Mesenchymal stem cell (in vitro differentiated cells and primary cell): Measurements from ENCODE around the gene OR2L13.

Experiments
- DNase-seq: peaks from one replicate; pipeline ENCODE4 v3.0.0-alpha.2; 2013
- H2AFZ ChIP-seq: one replicate; pipeline ENCODE4 v1.6.1; 2013; ENCODE audit warnings: low read depth, mild to moderate bottlenecking, control low read depth, inconsistent platforms, low read length, moderate library complexity
- H2AK5ac ChIP-seq: 2 replicates; pipeline ENCODE4 v1.6.1; 2013; ENCODE audit warnings: low read length, moderate library complexity, mild to moderate bottlenecking, inconsistent platforms; ENCODE audit not compliant: severe bottlenecking
- H2BK120ac ChIP-seq: one replicate; pipeline ENCODE4 v1.6.1; 2013; ENCODE audit warnings: low read depth, mild to moderate bottlenecking, inconsistent platforms, low read length, moderate library complexity
- H2BK12ac ChIP-seq, 2 experiments: one replicate each; pipeline ENCODE4 v1.6.1; 2013; ENCODE audit warnings: inconsistent platforms in 2 of 2, low read length in 2 of 2, mild to moderate bottlenecking in 2 of 2, moderate library complexity in 2 of 2, control low read depth in 1 of 2
- H2BK15ac ChIP-seq: one replicate; pipeline ENCODE4 v1.6.1; 2013; ENCODE audit warnings: mild to moderate bottlenecking, low read depth, inconsistent platforms; ENCODE audit not compliant: poor library complexity, severe bottlenecking
- H2BK5ac ChIP-seq: 2 replicates; pipeline ENCODE4 v1.6.1; 2013; ENCODE audit warnings: low read depth, mild to moderate bottlenecking, low read length, control low read depth, inconsistent platforms; ENCODE audit not compliant: poor library complexity, severe bottlenecking
- H3K14ac ChIP-seq, 2 experiments: one replicate each; pipeline ENCODE4 v1.6.1; 2013; ENCODE audit warnings: inconsistent platforms in 2 of 2, low read length in 2 of 2, control low read depth in 1 of 2, mild to moderate bottlenecking in 1 of 2, moderate library complexity in 1 of 2
- H3K18ac ChIP-seq, 2 experiments: one replicate each; pipeline ENCODE4 v1.6.1; 2013; ENCODE audit warnings: inconsistent platforms in 2 of 2, low read length in 2 of 2, control low read depth in 1 of 2, low read depth in 1 of 2, mild to moderate bottlenecking in 1 of 2
- H3K23ac ChIP-seq, 2 experiments: one replicate each; pipeline ENCODE4 v1.6.1; 2013; ENCODE audit warnings: inconsistent platforms in 2 of 2, low read length in 2 of 2, mild to moderate bottlenecking in 2 of 2, moderate library complexity in 2 of 2, control low read depth in 1 of 2
- H3K27ac ChIP-seq: 2 replicates; pipeline ENCODE4 v1.5.1; 2013; ENCODE audit warnings: mild to moderate bottlenecking, moderate library complexity, low read length, control low read depth, inconsistent platforms; ENCODE audit not compliant: poor library complexity, severe bottlenecking
- H3K27me3 ChIP-seq, 2 experiments: 2 replicates each; pipeline versions ENCODE4 v1.6.1 to v1.7.0; 2013; ENCODE audit warnings: low read length in 2 of 2, mild to moderate bottlenecking in 2 of 2, moderate library complexity in 2 of 2, control low read depth in 1 of 2, inconsistent platforms in 1 of 2; ENCODE audit not compliant: control insufficient read depth in 1 of 2, insufficient read depth in 1 of 2
- H3K36me3 ChIP-seq, 2 experiments: 2 replicates each; pipeline versions ENCODE4 v1.6.1 to v1.7.0; 2013; ENCODE audit warnings: low read length in 2 of 2, control low read depth in 1 of 2, inconsistent platforms in 1 of 2, low read depth in 1 of 2, mild to moderate bottlenecking in 1 of 2; ENCODE audit not compliant: insufficient read depth in 2 of 2, control insufficient read depth in 1 of 2
- H3K4ac ChIP-seq, 2 experiments: one replicate each; pipeline ENCODE4 v1.6.1; 2013; ENCODE audit warnings: inconsistent platforms in 2 of 2, low read length in 2 of 2, mild to moderate bottlenecking in 2 of 2, moderate library complexity in 2 of 2, control low read depth in 1 of 2, low read depth in 1 of 2
- H3K4me1 ChIP-seq: 2 replicates; pipeline ENCODE4 v1.6.1; 2013; ENCODE audit warnings: low read depth, low read length, control low read depth; ENCODE audit not compliant: control insufficient read depth, insufficient read depth
- H3K4me2 ChIP-seq: 2 replicates; pipeline ENCODE4 v1.6.1; 2013; ENCODE audit warnings: low read length, mild to moderate bottlenecking, inconsistent platforms; ENCODE audit not compliant: poor library complexity, severe bottlenecking
- H3K4me3 ChIP-seq, 2 experiments: 2 replicates each; pipeline versions ENCODE4 v1.5.1 to v1.7.0; 2013; ENCODE audit warnings: low read length in 2 of 2, mild to moderate bottlenecking in 2 of 2, control low read depth in 1 of 2, low read depth in 1 of 2; ENCODE audit not compliant: insufficient read depth in 1 of 2
- H3K79me1 ChIP-seq: replicated peaks from 2 replicates; pipeline ENCODE4 v1.6.1; 2013; ENCODE audit warnings: mild to moderate bottlenecking, control low read depth, low read length, inconsistent platforms; ENCODE audit not compliant: poor library complexity, severe bottlenecking
- H3K9ac ChIP-seq: 2 replicates; pipeline ENCODE4 v1.7.0; 2013; ENCODE audit warnings: mild to moderate bottlenecking, low read length, moderate library complexity
- H3K9me3 ChIP-seq: 2 replicates; pipeline ENCODE4 v1.7.0; 2013; ENCODE audit warnings: mild to moderate bottlenecking, low read length; ENCODE audit not compliant: control insufficient read depth
- H4K8ac ChIP-seq: one replicate; pipeline ENCODE4 v1.6.1; 2013; ENCODE audit warnings: inconsistent platforms, mild to moderate bottlenecking, low read length, moderate library complexity
- H4K91ac ChIP-seq: one replicate; pipeline ENCODE4 v1.6.1; 2013; ENCODE audit warnings: mild to moderate bottlenecking, low read length, inconsistent platforms
- WGBS: methylation state at CpG from one replicate; pipeline ENCODE4 v1.1.7; 2013; ENCODE audit warnings: mixed read lengths; 5-methylcytosine and 5-hydroxymethylcytosine counted together

The OR2L13 gene

DNA sequence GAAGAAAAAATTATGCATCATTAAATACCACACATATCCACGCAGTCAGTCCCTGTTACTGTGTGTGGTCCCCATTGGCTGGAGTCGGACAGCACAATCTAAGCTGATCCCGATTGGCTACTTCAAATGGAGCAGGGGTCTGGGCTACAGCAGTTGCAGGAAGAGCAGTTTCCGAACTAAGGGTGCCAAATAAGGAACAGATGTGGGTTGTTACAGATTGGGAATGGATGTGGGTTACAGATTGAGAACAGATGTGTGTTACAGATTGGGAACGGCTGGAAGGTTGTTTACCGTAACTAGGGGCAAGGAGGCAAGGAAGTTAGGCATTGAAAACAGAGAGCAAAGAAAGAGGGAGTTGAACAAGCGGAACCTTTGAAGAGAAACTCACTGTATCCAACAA is 19.9 kb downstream of the OR2L13 start:
- 69% methylated on average over 6 of the region's 7 CpGs for WGBS
- Histone ChIP-seq H4K8ac (no peak overlapping the region), H3K79me1 (no peaks in the 10 kb centered on the region), H3K27ac (no peak overlapping the region), H2BK12ac (no peak overlapping the region), H3K9me3 (peaks cover 39% of the 10 kb centered on the region), H3K14ac (no peak overlapping the region), H2AFZ (no peak overlapping the region), H3K9ac (no peak overlapping the region), H3K27me3 (no peaks in the 10 kb centered on the region), H3K4ac (no peak overlapping the region), H2AK5ac (no peak overlapping the region), H3K4me1 (no peaks in the 10 kb centered on the region), H3K4me3 (no peak overlapping the region), H3K4me2 (no peak overlapping the region), H3K23ac (no peak overlapping the region), H3K18ac (no peak overlapping the region), H2BK5ac (no peak overlapping the region), H2BK15ac (no peak overlapping the region), H2BK120ac (no peak overlapping the region), H4K91ac (no peak overlapping the region), H3K36me3 (no peaks in the 10 kb centered on the region)
- DNase-seq, result no peak

DNA sequence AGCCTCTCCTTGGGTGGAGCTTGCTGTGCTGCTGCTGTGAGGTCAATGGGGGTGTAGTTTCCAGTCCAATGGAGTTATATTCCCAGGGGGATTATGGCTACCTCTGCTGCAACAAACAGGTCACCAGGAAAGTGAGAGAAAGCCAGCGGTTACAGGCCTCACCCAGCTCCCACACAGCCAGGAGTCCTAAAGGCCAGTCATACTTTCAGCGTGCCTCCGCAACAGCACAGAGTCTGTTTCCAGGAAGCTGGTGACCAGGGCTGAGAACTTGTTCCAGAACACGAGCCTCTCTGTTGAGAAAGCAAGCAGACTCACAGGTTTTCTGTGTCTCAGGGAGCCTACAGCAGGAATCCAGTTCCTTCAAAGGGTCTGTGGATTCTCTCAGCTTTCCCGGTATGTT is 32.7 kb downstream of the OR2L13 start:
- Histone ChIP-seq H3K18ac (no peak overlapping the region), H4K8ac (no peak overlapping the region)
- 72% methylated on average over 5 of the region's 5 CpGs for WGBS

GRCh38 chr1:248136811-248137210 is 41.8 kb downstream of the OR2L13 start:
- WGBS, result 89% methylated on average over 21 of the region's 21 CpGs
- H3K79me1 ChIP-seq, result no peaks in the 10 kb centered on the region

More for the DNA sequence above, 32.7 kb downstream of the OR2L13 start:
- no peak for DNase-seq
- Histone ChIP-seq H3K14ac (no peak overlapping the region), H3K4me3 (no peak overlapping the region), H3K4me1 (no peaks in the 10 kb centered on the region), H3K4ac (no peak overlapping the region), H2BK120ac (no peak overlapping the region), H3K23ac (no peak overlapping the region), H4K91ac (no peak overlapping the region), H2AK5ac (no peak overlapping the region), H3K27ac (no peak overlapping the region), H3K9me3 (peaks cover 32% of the 10 kb centered on the region), H2BK15ac (no peak overlapping the region), H2AFZ (no peak overlapping the region), H2BK12ac (no peak overlapping the region), H2BK5ac (no peak overlapping the region), H3K4me2 (no peak overlapping the region), H3K27me3 (no peaks in the 10 kb centered on the region), H3K79me1 (no peaks in the 10 kb centered on the region), H3K9ac (no peak overlapping the region), H3K36me3 (no peaks in the 10 kb centered on the region)

DNA sequence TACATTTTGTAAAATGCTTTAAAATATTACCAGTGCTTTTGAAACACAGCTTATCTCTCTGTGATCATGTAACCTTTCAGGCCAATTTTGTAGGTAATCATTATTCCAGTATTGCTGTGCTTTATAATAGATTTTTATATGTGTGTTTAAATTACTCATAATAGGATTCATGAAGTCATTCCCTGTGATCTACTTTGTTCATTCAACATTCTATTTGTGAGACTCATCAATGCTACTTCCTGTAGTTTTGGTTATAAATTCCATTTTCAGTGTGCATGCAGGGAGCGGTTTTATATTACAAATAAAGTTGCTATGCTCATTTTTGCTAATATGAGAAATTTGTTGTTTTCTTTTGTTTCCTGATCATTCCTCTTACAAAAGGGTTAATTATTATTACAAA is 45.9 kb downstream of the OR2L13 start:
- no peak overlapping the region for H2BK120ac ChIP-seq
- H3K18ac ChIP-seq, result no peak overlapping the region
- H2BK15ac ChIP-seq, result no peak overlapping the region
- no peak overlapping the region for H2AK5ac ChIP-seq
- no peak overlapping the region for H4K8ac ChIP-seq
- no peak overlapping the region for H2BK12ac ChIP-seq
- no peak overlapping the region for H3K4ac ChIP-seq
- DNase-seq, result no peak
- peaks cover 42% of the 10 kb centered on the region for H3K9me3 ChIP-seq
- no peak overlapping the region for H3K14ac ChIP-seq
- H3K4me2 ChIP-seq, result no peak overlapping the region
- no peaks in the 10 kb centered on the region for H3K79me1 ChIP-seq
- H3K23ac ChIP-seq, result no peak overlapping the region
- no CpG with 5 or more reads among the region's 1 CpG for WGBS
- H2AFZ ChIP-seq, result no peak overlapping the region
- H3K27ac ChIP-seq, result no peak overlapping the region
- no peaks in the 10 kb centered on the region for H3K36me3 ChIP-seq
- no peak overlapping the region for H2BK5ac ChIP-seq
- H3K27me3 ChIP-seq, result no peaks in the 10 kb centered on the region
- no peaks in the 10 kb centered on the region for H3K4me1 ChIP-seq
- H3K9ac ChIP-seq, result no peak overlapping the region
- H4K91ac ChIP-seq, result no peak overlapping the region
- no peak overlapping the region for H3K4me3 ChIP-seq

More at GRCh38 chr1:248136811-248137210, 41.8 kb downstream of the OR2L13 start:
- no peak overlapping the region for H2BK5ac ChIP-seq
- DNase-seq, result no peak
- no peak overlapping the region for H3K14ac ChIP-seq
- H2BK120ac ChIP-seq, result no peak overlapping the region
- H2AK5ac ChIP-seq, result no peak overlapping the region
- no peaks in the 10 kb centered on the region for H3K36me3 ChIP-seq
- no peak overlapping the region for H3K4me3 ChIP-seq
- no peak overlapping the region for H3K4me2 ChIP-seq
- no peak overlapping the region for H4K8ac ChIP-seq
- no peak overlapping the region for H2AFZ ChIP-seq
- H3K18ac ChIP-seq, result no peak overlapping the region
- no peak overlapping the region for H3K9ac ChIP-seq
- H2BK15ac ChIP-seq, result no peak overlapping the region
- H3K23ac ChIP-seq, result no peak overlapping the region
- H2BK12ac ChIP-seq, result no peak overlapping the region
- no peak overlapping the region for H3K4ac ChIP-seq
- H4K91ac ChIP-seq, result no peak overlapping the region
- H3K27ac ChIP-seq, result no peak overlapping the region
- no peaks in the 10 kb centered on the region for H3K4me1 ChIP-seq
- no peaks in the 10 kb centered on the region for H3K27me3 ChIP-seq
- peaks cover 32% of the 10 kb centered on the region for H3K9me3 ChIP-seq
